Parathyroid adenoma (tissue), 2 donors: ENCODE measurements around the gene CHST2.
"Not testable (repeated sequence)": the region's sequence is repeated elsewhere in the genome, so short reads cannot be mapped to it uniquely, and the experiment has no call there.

Experiments
- H2AFZ ChIP-seq: fragments of 300-600 bp; sonication (generic); one replicate; pipeline ENCODE4 v1.7.0; 2017; ENCODE audit warnings: antibody characterized with exemption, mild to moderate bottlenecking
- H3K27ac ChIP-seq: fragments of 300-600 bp; sonication (generic); one replicate; pipeline ENCODE4 v1.7.0; 2017
- H3K27me3 ChIP-seq: fragments of 300-600 bp; sonication (generic); one replicate; pipeline ENCODE4 v1.7.0; 2017; ENCODE audit warnings: low read length; ENCODE audit not compliant: control insufficient read depth, insufficient read depth
- H3K36me3 ChIP-seq: fragments of 300-600 bp; sonication (generic); one replicate; pipeline ENCODE4 v1.7.0; 2017; ENCODE audit warnings: low read length; ENCODE audit not compliant: control insufficient read depth, insufficient read depth
- H3K4me1 ChIP-seq: fragments of 300-600 bp; sonication (generic); one replicate; pipeline ENCODE4 v1.7.0; 2017; ENCODE audit warnings: control low read depth
- H3K4me2 ChIP-seq: fragments of 300-600 bp; sonication (generic); one replicate; pipeline ENCODE4 v1.7.0; 2017; ENCODE audit warnings: low read length
- H3K4me3 ChIP-seq: fragments of 300-600 bp; sonication (generic); one replicate; pipeline ENCODE4 v1.7.0; 2017; ENCODE audit warnings: low read depth, low read length
- H3K79me2 ChIP-seq: fragments of 300-600 bp; sonication (generic); one replicate; pipeline ENCODE4 v1.7.0; 2017; ENCODE audit warnings: control low read depth
- H3K9ac ChIP-seq: fragments of 300-600 bp; sonication (generic); one replicate; pipeline ENCODE4 v1.7.0; 2017; ENCODE audit warnings: mild to moderate bottlenecking
- H3K9me3 ChIP-seq: fragments of 300-600 bp; sonication (generic); one replicate; pipeline ENCODE4 v1.7.0; 2017; ENCODE audit warnings: low read length; ENCODE audit not compliant: control insufficient read depth
- TF ChIP-seq, protein P1 (sequence below): fragments of 300-600 bp; sonication (generic); IDR thresholded peaks from one replicate; pipeline ENCODE4 v1.7.0; 2017; ENCODE audit warnings: antibody characterized with exemption, mild to moderate bottlenecking
- donor health status: primary hyperparathyroidism.

CHST2 gene, protein sequence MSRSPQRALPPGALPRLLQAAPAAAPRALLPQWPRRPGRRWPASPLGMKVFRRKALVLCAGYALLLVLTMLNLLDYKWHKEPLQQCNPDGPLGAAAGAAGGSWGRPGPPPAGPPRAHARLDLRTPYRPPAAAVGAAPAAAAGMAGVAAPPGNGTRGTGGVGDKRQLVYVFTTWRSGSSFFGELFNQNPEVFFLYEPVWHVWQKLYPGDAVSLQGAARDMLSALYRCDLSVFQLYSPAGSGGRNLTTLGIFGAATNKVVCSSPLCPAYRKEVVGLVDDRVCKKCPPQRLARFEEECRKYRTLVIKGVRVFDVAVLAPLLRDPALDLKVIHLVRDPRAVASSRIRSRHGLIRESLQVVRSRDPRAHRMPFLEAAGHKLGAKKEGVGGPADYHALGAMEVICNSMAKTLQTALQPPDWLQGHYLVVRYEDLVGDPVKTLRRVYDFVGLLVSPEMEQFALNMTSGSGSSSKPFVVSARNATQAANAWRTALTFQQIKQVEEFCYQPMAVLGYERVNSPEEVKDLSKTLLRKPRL

DNA sequence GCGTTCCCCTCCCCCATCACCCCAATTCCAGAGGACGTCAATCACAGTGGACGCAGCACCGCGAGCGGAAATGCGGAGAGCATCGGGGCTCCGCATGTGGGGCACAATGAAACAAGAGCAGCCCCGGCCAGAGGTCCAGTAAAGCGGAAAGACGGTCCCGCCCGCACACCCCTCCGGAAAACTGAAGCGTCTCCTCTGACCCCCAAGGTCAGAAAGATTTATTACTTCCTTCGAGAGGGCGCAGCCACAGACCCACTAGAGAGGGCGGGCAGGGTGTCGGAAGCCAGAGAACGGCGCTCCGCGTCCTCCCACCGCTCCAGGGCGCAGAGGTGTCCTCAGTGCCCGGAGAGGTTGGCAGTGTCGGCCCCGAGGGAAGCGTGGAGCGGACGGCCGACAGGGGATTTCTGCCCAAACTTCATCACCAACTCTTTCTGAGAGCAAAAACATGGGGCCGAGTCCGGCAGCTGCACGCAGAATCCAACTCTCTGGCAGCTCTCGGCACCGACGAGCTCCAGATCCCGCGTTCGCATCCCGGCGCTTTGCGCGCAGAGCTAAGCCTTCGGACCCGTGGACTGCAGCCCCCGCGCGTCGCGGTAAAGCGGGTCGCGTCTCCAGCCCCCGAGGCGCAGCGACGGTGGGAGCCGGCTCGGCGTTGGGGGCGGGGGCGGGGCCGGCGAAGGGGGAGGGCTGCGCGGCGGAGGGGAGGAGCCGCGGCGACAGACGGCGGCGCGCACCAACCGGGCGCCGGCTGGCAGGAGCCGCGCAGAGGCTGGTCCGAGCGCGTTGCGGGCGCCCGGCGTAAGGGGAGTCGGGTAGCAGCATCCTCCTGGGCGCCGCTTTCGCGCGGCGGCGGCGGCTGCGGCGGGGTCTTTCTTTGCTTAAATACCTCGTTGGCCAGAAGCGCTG lies at the start of gene CHST2:
Gene CHST2 (plus strand): TSS at position 763 of the 906 bp plus-strand sequence. CDS start 1,046 bp downstream, outside the sequence.
- Histone ChIP-seq H3K79me2 (no peaks in the 10 kb centered on the region), H3K27ac (peak within 1 kb of the TSS; percentile 45)

DNA sequence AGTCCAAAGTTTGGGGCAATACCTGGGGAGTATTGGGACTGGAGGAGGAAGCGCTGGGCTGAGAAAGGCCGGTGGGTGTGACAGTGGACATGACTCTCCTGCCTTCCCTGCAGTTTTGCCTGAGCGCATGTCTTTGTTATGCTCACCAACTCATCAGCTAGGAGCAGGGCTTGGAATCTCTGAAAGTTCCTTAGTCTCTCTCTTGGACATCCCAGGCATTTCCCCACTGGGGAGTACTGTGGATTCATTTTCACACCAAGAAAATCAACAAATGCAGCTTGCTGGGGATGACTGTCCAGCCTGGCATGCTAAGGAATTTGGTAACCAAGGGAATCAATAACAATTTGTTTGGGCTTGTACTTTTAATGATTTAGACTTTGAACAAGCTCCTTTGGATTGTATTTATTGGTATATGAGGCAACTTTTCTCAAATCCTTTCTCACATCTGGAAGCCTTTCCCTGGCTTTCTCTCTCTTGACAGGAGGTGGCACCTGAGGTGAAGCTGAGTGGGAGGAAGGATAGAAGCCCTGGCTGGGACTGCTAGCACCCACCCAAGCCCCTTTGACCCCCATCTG lies 48.5 kb upstream of the CHST2 start:
- Histone ChIP-seq H3K36me3 (no peaks in the 10 kb centered on the region), H3K4me3 (no peak overlapping the region), H3K4me1 (no peaks in the 10 kb centered on the region), H2AFZ (no peak overlapping the region), H3K4me2 (no peak overlapping the region), H3K9me3 (no peaks in the 10 kb centered on the region), H3K27ac (no peak overlapping the region), H3K27me3 (no peaks in the 10 kb centered on the region), H3K79me2 (no peaks in the 10 kb centered on the region), H3K9ac (no peak overlapping the region)
- TF ChIP-seq, protein P1, sequence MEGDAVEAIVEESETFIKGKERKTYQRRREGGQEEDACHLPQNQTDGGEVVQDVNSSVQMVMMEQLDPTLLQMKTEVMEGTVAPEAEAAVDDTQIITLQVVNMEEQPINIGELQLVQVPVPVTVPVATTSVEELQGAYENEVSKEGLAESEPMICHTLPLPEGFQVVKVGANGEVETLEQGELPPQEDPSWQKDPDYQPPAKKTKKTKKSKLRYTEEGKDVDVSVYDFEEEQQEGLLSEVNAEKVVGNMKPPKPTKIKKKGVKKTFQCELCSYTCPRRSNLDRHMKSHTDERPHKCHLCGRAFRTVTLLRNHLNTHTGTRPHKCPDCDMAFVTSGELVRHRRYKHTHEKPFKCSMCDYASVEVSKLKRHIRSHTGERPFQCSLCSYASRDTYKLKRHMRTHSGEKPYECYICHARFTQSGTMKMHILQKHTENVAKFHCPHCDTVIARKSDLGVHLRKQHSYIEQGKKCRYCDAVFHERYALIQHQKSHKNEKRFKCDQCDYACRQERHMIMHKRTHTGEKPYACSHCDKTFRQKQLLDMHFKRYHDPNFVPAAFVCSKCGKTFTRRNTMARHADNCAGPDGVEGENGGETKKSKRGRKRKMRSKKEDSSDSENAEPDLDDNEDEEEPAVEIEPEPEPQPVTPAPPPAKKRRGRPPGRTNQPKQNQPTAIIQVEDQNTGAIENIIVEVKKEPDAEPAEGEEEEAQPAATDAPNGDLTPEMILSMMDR: no peak

More for the DNA sequence above, at the start of gene CHST2:
- Histone ChIP-seq H3K4me1 (no peaks in the 10 kb centered on the region), H3K4me3 (peak within 1 kb of the TSS; percentile 76), H3K27me3 (no peaks in the 10 kb centered on the region), H3K9me3 (no peaks in the 10 kb centered on the region), H3K9ac (no peak within 1 kb of the TSS), H2AFZ (peak within 1 kb of the TSS; percentile 72), H3K36me3 (no peaks in the 10 kb centered on the region), H3K4me2 (peak within 1 kb of the TSS; percentile 90)
- TF ChIP-seq, protein P1: no peak

DNA sequence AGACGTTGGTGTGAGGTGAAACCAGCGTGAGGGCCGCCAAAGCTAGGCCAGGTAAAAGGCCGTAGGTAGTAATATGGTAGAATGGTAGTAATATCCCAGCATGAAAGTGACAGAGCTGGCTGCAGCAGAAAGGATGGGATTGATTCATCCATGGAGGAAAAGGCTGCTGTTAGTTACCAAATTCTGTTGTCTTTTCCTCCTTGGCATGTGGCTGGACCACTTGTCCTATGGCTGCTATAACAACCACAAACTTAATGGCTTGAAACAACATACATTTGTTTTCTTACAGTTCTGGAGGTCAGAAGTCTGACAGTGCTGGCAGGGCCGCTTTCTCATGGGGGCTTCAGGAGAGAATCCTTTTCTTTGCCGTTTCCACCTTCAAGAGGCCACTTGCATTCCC lies 47.8 kb upstream of the CHST2 start:
- Histone ChIP-seq H3K36me3 (no peaks in the 10 kb centered on the region), H3K27ac (no peak overlapping the region), H3K27me3 (no peaks in the 10 kb centered on the region), H3K79me2 (no peaks in the 10 kb centered on the region), H3K4me3 (no peak overlapping the region), H2AFZ (no peak overlapping the region), H3K4me1 (no peaks in the 10 kb centered on the region), H3K4me2 (no peak overlapping the region), H3K9me3 (no peaks in the 10 kb centered on the region), H3K9ac (no peak overlapping the region)
- TF ChIP-seq, protein P1: no peak

GRCh38 chr3:143072298-143073020 lies 47.1 kb upstream of the CHST2 start:
- H3K27me3 ChIP-seq, H3K4me2 ChIP-seq, H3K27ac ChIP-seq, H3K36me3 ChIP-seq, H3K79me2 ChIP-seq, H2AFZ ChIP-seq, H3K4me1 ChIP-seq, H3K4me3 ChIP-seq, H3K9ac ChIP-seq, H3K9me3 ChIP-seq: not testable (repeated sequence)

DNA sequence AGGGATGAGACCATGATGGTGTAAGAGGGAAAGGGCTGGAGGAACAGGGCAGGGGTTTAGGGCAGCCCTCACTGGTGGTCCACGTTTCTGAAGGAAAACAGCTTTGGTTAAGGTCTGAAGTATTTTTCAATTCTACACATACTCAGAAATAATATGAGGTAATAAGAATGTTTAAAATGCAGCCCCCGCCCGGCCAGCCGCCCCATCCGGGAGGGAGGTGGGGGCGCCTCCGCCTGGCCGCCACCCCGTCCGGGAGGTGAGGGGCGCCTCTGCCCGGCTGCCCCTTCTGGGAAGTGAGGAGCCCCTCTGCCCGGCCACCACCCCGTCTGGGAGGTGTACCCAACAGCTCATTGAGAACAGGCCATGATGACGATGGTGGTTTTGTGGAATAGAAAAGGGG lies 46.0 kb upstream of the CHST2 start:
- H2AFZ ChIP-seq, H3K4me2 ChIP-seq, H3K9ac ChIP-seq, H3K36me3 ChIP-seq, H3K27ac ChIP-seq, H3K27me3 ChIP-seq, H3K9me3 ChIP-seq, H3K4me3 ChIP-seq, H3K79me2 ChIP-seq, H3K4me1 ChIP-seq: not testable (repeated sequence)

- not testable (repeated sequence) for H3K9me3 ChIP-seq, H3K4me1 ChIP-seq, H3K36me3 ChIP-seq, H3K4me2 ChIP-seq, H3K9ac ChIP-seq, H3K27ac ChIP-seq, H2AFZ ChIP-seq, H3K27me3 ChIP-seq, H3K79me2 ChIP-seq, H3K4me3 ChIP-seq
Observed at GRCh38 chr3:143073983-143074382, 45.6 kb upstream of the CHST2 start.
